H1 (cell line): ENCODE results near the gene STAT3. TPM values are rescaled to one million over a fixed set of nuclear protein-coding genes. Genes with fewer than 3 reads are reported as not detected.

Experiments
- BACH1 ChIP-seq: IDR thresholded peaks from 2 replicates; pipeline ENCODE4 v1.6.1; 2012; ENCODE audit warnings: low read length, improper control_type of control experiment
- HDAC6 ChIP-seq: IDR thresholded peaks from one replicate; pipeline ENCODE4 v1.7.1; 2012; ENCODE audit warnings: low read depth, mild to moderate bottlenecking, inconsistent platforms, low read length, moderate library complexity
- KDM5A ChIP-seq: fragments of 200-600 bp; IDR thresholded peaks from 2 replicates; pipeline ENCODE4 v1.7.1; 2012; ENCODE audit warnings: mild to moderate bottlenecking, low read length, inconsistent platforms, mixed read lengths
- RNF2 ChIP-seq: fragments of 200-900, 300-1000 bp; sonication (generic); IDR thresholded peaks from 2 replicates; pipeline ENCODE4 v1.7.1; 2016; ENCODE audit warnings: borderline replicate concordance, low read depth, mild to moderate bottlenecking, antibody characterized with exemption, low read length; ENCODE audit not compliant: poor library complexity, severe bottlenecking; ENCODE audit errors: missing control alignments
- RXRA ChIP-seq: IDR thresholded peaks from 2 replicates; pipeline ENCODE4 v1.6.1; 2011; ENCODE audit warnings: low read depth, mild to moderate bottlenecking, low read length, moderate library complexity; ENCODE audit not compliant: insufficient read depth
- SIRT6 ChIP-seq: IDR thresholded peaks from one replicate; pipeline ENCODE4 v1.7.1; 2012; ENCODE audit warnings: low read length, inconsistent platforms
- SIX5 ChIP-seq: IDR thresholded peaks from 2 replicates; pipeline ENCODE4 v1.6.1; 2011; ENCODE audit warnings: mild to moderate bottlenecking, low read depth, low read length
- SUZ12 ChIP-seq: fragments of 200-600 bp; sonication (generic); IDR thresholded peaks from 2 replicates; pipeline ENCODE4 v1.6.1; 2012; ENCODE audit warnings: mild to moderate bottlenecking, inconsistent platforms, low read length, moderate library complexity, mixed read lengths
- polyA plus RNA-seq, 7 experiments: library from polyadenylated mRNA; depleted of rRNA in 3 of 7; stranded (reverse) in 5 of 7; unstranded in 2 of 7; fragments of >200 nt in 5 of 7; fragments of 200-250 nt in 2 of 7; gene quantifications; 1 replicate in 5 of 7; 2 replicates in 1 of 7; 4 replicates in 1 of 7; pipeline versions ENCODE4 v1.2.1 to v1.2.3, GENCODE V29; 2011 to 2013; ENCODE audit warnings: missing spikeins in 2 of 7, mixed read lengths in 2 of 7
- total RNA-seq: library from RNA; stranded (reverse); fragmentation: NEBNext Ultra II Directional; extraction: Animal tissue kit (Norgen Biotek cat#: 25700); gene quantifications from 2 replicates; pipeline ENCODE4 v1.2.1, GENCODE V29; 2021
- TF ChIP-seq, protein P1 (sequence below): fragments of 300-600 bp; sonication (generic); IDR thresholded peaks from 2 replicates; pipeline ENCODE4 v1.7.1; 2012; ENCODE audit warnings: low read length, moderate library complexity, mild to moderate bottlenecking, inconsistent platforms; ENCODE audit not compliant: insufficient replicate concordance

STAT3 gene
- total and polyA plus RNA-seq, 2 of the 8 experiments (the other 6 are each of a cell fraction or from before 2014, with no cell fraction given) = 38.4 to 94.1 TPM

DNA sequence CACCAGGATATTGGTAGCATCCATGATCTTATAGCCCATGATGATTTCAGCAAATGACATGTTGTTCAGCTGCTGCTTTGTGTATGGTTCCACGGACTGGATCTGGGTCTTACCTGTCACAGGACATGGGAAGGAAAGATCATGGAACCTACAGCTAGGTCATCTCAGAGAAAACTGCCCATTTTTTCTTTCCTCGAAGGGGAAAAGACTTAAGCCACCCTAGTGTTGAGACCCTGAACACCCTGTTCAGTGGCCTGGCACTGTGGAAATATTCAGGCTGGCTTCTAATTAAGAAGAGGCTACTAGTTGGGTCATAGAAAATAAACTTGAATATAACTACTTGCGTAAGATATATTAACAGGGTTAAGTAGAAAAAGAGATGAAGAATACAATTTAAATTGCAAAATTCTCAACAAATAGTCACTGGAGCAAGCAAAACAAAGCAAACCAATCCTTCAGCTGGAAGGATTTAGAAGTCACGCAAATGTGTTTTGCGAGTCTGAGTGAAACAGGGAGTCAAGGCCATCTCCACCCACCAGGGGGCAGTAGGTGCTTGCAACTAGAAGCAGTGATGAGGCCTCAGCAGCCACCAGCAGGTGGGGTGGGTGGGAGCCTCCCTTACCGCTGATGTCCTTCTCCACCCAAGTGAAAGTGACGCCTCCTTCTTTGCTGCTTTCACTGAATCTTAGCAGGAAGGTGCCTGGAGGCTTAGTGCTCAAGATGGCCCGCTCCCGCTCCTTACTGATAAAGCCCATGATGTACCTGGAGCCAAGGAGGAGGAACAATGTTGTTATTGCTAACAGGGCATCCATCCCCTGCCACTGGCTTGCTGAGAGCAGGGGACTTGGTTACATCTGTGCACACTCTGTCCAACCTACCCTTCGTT lies 65.6 kb downstream of the STAT3 start (continued):
- TF ChIP-seq, protein P1, sequence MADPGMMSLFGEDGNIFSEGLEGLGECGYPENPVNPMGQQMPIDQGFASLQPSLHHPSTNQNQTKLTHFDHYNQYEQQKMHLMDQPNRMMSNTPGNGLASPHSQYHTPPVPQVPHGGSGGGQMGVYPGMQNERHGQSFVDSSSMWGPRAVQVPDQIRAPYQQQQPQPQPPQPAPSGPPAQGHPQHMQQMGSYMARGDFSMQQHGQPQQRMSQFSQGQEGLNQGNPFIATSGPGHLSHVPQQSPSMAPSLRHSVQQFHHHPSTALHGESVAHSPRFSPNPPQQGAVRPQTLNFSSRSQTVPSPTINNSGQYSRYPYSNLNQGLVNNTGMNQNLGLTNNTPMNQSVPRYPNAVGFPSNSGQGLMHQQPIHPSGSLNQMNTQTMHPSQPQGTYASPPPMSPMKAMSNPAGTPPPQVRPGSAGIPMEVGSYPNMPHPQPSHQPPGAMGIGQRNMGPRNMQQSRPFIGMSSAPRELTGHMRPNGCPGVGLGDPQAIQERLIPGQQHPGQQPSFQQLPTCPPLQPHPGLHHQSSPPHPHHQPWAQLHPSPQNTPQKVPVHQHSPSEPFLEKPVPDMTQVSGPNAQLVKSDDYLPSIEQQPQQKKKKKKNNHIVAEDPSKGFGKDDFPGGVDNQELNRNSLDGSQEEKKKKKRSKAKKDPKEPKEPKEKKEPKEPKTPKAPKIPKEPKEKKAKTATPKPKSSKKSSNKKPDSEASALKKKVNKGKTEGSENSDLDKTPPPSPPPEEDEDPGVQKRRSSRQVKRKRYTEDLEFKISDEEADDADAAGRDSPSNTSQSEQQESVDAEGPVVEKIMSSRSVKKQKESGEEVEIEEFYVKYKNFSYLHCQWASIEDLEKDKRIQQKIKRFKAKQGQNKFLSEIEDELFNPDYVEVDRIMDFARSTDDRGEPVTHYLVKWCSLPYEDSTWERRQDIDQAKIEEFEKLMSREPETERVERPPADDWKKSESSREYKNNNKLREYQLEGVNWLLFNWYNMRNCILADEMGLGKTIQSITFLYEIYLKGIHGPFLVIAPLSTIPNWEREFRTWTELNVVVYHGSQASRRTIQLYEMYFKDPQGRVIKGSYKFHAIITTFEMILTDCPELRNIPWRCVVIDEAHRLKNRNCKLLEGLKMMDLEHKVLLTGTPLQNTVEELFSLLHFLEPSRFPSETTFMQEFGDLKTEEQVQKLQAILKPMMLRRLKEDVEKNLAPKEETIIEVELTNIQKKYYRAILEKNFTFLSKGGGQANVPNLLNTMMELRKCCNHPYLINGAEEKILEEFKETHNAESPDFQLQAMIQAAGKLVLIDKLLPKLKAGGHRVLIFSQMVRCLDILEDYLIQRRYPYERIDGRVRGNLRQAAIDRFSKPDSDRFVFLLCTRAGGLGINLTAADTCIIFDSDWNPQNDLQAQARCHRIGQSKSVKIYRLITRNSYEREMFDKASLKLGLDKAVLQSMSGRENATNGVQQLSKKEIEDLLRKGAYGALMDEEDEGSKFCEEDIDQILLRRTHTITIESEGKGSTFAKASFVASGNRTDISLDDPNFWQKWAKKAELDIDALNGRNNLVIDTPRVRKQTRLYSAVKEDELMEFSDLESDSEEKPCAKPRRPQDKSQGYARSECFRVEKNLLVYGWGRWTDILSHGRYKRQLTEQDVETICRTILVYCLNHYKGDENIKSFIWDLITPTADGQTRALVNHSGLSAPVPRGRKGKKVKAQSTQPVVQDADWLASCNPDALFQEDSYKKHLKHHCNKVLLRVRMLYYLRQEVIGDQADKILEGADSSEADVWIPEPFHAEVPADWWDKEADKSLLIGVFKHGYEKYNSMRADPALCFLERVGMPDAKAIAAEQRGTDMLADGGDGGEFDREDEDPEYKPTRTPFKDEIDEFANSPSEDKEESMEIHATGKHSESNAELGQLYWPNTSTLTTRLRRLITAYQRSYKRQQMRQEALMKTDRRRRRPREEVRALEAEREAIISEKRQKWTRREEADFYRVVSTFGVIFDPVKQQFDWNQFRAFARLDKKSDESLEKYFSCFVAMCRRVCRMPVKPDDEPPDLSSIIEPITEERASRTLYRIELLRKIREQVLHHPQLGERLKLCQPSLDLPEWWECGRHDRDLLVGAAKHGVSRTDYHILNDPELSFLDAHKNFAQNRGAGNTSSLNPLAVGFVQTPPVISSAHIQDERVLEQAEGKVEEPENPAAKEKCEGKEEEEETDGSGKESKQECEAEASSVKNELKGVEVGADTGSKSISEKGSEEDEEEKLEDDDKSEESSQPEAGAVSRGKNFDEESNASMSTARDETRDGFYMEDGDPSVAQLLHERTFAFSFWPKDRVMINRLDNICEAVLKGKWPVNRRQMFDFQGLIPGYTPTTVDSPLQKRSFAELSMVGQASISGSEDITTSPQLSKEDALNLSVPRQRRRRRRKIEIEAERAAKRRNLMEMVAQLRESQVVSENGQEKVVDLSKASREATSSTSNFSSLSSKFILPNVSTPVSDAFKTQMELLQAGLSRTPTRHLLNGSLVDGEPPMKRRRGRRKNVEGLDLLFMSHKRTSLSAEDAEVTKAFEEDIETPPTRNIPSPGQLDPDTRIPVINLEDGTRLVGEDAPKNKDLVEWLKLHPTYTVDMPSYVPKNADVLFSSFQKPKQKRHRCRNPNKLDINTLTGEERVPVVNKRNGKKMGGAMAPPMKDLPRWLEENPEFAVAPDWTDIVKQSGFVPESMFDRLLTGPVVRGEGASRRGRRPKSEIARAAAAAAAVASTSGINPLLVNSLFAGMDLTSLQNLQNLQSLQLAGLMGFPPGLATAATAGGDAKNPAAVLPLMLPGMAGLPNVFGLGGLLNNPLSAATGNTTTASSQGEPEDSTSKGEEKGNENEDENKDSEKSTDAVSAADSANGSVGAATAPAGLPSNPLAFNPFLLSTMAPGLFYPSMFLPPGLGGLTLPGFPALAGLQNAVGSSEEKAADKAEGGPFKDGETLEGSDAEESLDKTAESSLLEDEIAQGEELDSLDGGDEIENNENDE = no peak
- TF ChIP-seq RNF2 = no peak
- no peak for TF ChIP-seq SIRT6
- TF ChIP-seq BACH1 = no peak
- TF ChIP-seq HDAC6 = no peak
- TF ChIP-seq SUZ12 = no peak
- TF ChIP-seq SIX5 = no peak
- no peak for TF ChIP-seq KDM5A
- TF ChIP-seq RXRA = no peak
